GM18873 (cell line): ENCODE measurements around the gene NXPH2.
A peak's percentile ranks its signal among the peaks of the same experiment; 100 is the strongest.

Source experiments
- ATAC-seq: cut with Tn5 transposase; IDR thresholded peaks from one replicate; pipeline ENCODE4 v1.9.1; 2021; ENCODE audit warnings: mild to moderate bottlenecking, moderate library complexity, moderate number of reproducible peaks; ENCODE audit not compliant: unreplicated experiment, low FRiP score

NXPH2 gene

DNA sequence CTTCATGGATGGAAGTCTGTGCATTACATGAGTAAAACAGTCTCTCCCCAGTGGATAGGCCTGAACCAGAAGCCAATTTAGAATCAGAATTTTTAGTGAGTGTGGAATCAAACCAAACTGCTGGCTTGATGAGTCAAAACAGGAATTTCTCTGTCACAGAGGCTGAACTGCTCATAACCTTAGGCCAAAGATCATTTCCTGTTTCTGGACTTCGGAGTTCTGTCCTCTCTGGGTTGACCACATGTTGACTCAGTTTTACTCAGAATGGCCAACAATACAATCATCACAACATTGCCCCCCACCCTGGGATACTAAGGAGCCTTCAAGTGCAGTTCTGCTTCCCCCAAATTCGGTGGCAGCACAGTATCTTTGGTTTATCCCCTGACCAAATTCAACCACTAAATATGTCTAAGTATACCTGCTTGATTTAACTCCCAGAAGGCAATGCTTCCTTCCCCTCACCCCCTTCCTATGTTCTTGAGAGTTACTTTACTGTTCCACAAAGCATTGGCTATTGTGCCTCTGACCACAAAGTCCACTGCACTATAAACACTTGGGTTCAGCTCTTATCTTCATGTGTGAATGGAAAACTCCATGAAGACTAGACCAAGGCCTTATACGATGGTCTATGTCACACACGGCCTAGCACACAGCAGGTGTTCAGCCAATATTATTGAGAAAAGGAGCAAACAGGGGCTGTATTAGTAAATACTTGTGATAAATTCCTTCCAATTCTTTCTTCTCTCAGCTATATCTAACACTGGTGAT, 67.8 kb downstream of the NXPH2 start:
- ATAC-seq, result peak; percentile 93

DNA sequence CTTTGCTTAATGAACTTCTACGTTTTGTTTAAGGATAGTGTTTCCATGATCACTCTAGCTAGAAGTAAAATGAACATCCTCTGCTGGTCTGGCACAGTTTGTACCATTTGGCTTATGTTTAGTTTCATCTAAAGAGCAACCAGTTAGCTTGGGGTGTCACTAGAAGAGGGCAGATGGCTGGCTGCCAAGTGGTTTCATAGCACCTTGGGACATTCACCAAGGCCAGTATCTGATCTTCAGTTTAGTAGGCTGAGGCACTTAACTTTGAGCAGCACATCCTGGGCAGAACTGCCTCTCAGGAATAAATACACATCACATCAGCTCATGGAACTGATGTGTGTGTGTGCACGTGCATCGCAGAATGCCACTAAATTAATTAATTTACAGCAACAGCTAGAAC, 68.4 kb downstream of the NXPH2 start:
- peak; percentile 27 for ATAC-seq

DNA sequence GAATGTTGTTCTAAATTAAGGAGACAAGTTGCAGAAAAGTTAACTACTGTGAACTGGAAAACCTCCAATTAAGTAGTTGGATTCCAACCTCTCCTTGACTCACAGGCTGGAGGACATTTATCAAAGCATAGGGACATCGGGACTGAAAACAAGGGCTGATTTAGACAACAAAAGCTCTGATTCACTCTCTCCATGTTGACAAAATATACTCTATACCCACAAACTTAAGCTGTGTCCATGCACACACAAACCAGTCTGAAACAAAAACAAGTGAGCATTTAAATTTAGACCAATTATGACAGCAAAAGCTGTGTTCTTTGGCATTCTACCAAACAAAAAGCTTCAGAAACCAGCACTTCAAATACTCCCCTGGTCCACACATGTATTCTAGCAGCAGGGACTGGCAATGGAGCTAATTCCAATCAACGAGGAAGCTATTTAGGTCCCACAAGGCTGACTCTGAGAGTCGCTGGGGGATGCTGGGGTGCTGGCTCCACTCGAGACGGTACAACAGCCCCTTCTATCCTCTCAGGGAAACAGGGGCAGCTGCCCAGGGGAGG, 71.4 kb downstream of the NXPH2 start:
- no peak for ATAC-seq

DNA sequence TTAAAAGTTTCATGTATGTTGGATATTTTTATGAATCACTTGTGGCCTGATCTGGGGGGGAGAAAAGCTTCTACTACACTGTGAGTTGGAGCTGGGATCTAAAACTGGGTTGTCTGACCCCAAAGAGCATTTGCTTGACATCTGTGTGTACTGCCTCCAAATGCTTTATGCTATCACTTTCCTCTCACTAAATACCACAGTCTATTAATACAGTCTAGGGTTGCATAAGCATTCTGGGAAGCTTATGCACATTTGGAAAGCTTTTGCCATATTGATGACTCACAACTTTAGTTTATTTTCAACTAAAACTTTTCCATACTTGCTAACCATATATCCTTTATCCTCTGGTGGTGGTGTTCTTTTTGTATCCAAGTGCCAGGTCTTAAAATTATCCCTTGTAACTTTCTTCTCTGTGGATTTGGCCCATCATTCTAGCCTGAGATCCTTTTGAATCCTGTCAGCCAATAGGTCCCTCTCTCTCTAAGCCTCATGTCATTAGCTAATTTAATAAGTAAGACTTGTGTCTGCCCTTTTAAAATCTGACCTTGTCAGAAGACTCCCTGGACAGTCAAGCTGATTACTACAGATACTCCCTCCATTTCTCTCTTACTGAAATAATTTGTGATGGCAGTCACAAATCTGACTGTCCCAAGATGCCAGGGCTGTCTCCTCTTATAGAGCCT, 72.7 kb downstream of the NXPH2 start:
- ATAC-seq, result no peak

DNA sequence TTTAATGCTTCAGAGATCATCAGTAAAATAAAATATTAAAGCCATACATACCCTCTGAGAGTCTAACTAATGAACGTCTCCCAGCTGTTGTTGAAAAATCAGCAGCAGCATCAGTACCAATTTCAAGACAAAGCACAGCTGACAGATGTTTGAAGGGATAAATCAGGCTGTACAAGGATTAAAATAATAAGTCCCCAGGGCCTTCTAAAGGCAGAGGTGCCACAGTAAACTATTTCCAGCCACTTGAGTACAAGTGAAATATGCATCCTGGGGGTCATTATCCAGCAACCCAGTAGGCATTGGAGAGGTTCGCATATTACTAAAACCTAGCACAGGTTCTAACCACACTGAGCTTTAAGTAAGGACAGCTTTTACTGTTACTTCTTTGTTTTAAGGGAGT, 76.9 kb downstream of the NXPH2 start:
- ATAC-seq, result no peak

DNA sequence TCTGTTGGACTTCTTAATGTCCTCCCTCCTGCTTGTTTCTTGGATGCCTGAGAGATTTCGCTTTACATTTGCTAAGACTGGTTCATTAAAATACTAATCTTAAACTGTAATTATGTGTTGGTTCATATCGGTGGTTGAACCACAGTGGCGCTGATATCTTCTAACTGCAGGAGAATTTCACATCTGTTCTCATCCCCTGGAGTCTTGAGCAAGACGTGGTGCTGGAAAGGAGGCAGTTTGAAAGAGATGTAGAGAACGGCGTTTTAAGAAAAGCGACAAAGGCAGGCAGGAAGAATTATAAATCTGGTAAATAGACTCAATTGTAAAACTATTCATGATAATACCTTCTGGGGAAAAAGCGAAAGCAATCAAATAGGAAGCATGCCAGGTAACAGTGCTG, 79.5 kb downstream of the NXPH2 start:
- no peak for ATAC-seq

DNA sequence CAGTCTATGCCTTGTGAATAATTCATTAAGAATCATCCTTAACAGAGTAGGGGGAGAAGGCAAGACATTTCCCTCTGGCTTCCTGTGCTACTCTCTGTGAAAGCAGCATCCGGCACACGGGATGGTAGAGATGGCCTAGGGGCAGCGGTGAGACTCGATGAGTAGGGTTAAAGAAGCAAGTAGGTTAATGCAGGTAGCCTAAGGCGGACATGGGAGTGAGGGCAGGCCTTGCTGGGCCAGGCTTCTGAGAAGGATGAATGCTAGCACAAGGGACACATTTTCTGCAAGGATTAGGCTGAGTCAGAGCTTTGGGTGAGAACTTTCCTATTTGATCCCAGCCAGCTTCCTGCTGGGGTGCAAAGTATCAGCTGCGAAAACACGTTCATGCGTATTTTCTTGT, 80.8 kb downstream of the NXPH2 start:
- ATAC-seq, result no peak

DNA sequence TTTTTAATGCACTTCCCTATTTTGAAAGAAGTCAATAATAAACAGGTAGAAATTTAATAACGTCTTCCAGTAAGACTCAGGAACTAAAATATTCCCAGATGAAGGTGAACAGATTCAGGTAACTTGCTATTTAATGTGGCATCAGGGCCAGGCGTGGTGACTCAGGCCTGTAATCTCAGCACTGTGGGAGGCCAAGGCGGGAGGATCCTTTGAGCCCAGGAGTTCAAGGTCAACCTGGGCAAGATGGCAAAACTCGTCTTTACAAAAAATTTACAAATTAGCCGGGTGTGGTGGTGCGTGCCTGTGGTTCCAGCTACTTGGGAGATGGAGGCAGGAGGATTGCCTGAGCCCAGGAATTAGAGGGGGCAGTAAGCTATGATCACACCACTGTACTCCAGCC, 81.8 kb downstream of the NXPH2 start:
- no peak for ATAC-seq

DNA sequence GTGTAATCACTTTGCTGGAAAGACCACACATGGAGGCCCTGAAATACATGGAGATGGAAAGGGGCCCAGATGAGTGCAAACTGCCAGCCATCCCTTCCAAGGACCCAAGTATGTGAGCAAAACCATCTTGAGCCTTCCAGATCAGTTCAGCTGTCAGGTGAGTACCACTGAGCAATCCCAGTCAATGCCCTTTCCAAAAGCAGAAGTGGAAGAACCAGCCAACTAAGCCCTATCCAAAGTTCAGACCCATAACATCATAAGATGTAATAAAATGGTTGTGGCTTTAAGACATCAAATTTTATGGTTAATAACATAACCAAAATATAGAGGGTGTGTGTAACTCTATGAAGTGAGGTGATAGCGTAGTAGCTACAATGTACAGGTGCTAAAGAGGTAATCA, 88.5 kb downstream of the NXPH2 start:
- ATAC-seq, result no peak

DNA sequence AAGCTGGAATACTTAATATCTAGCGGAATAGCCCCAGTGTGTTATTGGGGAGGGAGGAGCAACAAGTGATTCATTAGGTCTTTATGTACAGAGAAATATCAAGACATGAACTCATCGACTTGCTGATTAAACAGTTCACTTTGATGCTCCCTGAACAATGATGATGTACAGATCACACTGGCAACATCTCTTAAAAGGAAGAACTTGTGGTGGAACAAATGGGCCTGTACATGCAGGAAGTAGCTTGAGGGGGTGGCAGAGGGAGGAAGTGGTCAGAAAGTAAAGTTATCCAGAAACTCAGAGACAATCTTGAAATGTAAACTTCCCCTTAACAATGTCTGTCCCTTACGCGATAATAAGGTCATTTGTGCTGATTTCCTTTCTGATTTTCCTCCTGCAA, 90.5 kb downstream of the NXPH2 start:
- ATAC-seq, result no peak

DNA sequence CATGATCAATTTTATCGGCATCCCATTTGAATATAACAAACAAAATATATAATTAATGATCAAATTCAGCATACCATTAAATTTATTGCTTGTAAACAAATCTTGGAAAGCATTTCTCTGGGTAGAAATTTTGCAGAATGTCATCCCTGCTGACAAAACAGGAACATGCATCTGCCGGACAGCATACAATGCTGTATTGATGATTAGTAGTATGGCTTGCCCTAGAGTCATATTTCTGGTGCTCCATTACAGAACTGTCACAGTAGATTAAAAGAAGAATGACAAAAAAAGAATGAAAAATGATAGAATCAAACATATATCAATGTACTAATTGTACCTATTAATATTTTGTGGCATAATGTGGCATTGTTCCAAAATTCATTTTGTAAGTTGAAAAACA, 98.0 kb downstream of the NXPH2 start:
- no peak for ATAC-seq

DNA sequence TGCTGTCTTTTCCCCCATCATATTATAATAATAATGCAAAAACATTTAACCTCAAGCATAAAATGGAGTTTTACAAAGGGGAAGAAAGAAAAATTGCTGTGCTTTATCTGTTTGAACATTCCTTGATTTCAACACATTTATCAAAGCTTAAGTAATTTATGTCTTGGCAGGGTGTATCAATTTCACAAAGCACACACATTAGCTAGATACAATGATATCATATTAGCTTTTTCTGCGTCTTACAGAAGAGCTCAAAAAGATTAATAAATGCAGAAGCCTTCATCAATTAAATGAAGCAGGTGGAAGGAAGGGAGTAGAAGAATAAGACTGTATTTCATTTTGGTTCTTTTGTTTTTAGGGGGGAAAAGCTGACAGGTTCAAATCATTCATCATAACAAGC, 103.0 kb downstream of the NXPH2 start:
- no peak for ATAC-seq

DNA sequence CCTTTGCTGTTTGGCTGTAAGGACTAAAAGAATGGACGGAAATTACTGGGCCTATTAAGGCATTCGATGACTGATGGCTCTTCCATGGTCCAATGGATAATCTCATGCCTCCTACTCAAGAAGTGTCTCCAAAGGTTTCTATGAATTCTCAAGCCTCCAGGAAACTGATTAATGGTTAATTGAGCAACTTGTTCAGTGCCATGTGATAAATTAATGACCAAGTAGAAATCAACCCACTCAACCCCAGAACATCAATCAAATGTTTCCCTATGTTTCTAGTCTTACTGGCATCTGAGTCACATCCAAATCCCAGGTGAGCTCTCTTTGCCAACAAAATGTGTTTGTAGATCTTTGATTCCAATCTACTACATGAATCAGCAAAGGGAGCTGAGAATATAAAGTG, 103.6 kb downstream of the NXPH2 start:
- no peak for ATAC-seq

DNA sequence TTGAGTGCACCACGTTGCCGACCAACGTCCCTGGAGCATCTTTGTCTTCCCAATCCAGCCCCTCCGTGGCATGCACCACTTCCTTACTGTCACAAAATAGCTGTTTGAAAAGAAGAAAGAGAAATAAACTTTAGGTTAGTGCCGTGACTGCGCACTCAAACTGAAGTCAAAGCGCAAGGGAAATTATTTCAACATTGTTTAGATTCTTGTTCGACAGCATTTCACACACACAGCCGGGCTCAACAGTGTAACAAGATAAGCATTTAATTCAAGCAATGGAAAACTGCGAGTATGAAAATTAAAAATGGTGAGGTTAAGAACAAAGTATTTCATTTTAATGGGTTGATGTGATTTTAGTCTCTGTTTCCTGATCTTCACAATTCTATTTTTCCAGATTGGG, 108.6 kb downstream of the NXPH2 start:
- ATAC-seq, result no peak

DNA sequence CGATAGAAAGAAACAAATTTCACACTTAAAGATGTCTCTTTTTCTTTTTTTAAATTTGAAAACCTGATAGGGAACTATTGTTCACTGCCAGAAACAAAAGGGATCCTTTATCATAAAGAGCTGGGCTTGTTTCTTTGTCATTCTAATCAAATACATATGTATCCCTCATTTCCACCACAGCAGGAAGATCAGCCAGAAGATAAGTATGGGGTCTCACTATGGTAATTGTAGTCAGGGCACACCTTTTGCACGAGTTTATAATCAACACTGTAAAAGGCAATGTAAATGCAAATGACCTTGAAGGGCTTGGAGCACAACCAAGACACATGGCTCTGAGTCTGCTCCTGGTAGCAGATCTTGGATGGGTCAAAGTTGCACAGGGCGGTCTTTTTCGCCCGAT, 109.5 kb downstream of the NXPH2 start:
- no peak for ATAC-seq

DNA sequence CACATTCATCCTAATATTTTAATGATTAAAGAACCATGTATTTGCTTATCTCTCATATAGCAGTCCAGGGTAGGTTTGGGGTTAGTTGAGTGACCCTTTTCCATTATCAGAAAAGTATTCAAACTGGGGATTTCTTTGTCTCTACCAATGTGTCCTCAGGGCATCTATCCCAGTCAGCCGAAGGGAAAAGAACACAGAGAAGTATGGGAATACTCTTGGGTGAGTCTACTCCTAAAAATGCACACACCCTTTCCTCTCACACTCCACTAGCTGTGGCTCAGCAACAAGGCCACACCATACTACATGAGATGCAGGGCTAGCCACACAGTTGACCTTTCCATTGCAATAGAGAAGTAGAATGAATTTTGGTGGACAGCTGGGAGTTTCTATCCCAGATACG, 114.3 kb downstream of the NXPH2 start:
- ATAC-seq, result no peak

DNA sequence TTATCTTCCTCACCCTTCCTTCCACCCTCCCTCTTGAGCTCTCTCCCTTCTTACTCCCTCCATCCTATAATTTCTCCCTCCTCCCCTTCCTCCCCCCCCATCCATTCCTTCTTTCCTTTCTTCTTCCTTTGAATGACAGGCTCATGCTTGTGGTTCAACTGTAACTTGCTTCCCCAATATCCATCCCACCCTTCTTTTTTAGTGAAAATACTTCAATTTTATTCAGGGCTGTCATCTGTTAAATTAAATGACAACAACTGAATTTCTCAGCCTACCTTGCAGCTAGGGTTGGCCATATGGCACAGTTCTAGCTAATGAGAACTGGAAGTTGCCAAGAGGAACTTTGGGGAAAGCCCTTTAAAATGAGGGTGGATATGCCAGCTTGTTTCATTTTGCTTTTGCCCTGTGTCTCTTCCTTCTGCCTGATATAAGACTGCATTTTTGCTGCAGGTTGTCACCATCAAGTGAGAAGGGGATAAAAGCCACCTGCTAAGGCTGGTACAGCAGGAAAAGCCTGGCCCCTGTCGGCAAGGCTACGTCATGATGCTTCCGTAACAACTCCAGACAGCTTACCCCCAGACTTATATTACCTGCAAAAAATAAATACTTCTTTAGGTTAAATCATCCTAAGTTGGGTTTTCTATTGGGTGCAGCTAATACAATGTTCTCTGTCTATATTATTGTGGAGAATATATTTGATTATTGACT, 121.8 kb downstream of the NXPH2 start:
- no peak for ATAC-seq

DNA sequence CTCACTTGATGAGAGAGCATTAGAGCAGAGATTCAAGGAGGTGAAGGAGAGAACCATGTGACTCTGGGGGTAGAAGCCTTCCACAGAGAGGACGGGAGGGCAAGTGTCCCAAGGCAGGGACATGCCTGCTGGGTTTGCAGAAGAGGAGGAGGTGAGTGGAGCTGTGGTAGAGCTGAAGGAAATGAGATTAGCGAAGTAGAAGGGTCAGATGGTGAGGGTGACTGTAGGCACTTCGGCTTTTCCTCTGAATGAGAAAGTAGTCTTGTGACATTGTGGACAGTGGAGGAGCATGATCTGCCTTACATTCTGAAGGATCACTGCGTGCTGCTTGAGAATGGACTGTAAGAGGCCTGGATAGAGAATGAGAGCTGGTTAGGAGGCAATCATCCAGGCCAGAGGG, 126.0 kb downstream of the NXPH2 start:
- no peak for ATAC-seq

DNA sequence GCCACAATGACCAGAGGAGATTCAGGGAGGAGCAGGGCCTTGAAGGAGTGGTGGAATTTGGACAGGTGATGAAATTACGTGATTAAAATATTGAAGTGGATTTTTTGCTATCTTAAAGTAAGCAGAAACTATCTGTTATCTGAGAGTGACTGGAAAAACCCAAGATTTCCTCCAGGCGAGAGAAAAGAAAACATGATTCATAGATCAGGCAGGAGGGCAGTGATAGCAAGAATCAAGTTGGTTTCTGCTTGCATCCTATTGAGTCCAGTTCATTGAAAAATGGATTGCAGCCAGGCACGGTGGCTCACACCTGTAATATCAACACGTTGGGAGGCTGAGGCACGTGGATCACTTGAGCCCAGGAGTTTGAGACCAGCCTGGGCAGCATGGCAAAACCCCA, 127.8 kb downstream of the NXPH2 start:
- ATAC-seq, result no peak

DNA sequence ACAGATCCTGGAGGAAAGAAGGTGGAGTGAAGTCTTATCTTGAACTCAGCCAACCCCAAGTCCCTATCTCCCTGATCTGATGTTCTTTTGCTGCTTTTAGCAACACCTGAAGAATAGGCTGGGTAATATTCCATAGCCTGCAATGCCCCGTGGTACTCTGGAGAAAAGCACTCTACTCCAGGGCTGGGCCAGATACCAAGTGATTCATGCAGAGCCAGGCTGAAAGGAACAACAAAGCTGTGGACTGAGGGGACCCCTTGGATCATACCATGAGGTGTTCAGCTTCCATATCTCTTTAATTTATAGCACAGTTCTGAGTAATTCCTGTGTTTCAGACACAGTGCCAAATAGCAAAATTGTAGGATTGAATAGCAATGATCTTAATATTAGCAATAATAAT, 130.6 kb downstream of the NXPH2 start:
- ATAC-seq, result no peak

DNA sequence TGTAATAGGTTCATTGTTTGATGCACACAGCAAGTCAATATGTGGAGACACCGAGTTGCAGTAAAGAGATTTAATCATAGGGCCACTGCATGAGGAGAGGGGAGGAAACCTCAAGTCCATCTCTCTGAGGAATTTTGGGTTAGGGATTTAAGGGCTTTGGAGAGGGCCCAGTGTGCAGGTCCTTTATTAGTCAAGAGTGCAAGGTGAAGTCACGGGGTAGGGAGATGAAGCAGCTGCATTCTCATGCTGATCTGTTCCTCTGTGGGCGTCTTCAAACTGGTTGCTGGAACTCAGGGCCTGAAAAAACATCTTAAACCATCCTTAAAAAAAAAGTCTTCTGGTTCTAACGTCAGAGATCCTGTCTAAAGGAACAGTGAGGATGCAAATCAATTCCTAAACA, 131.6 kb downstream of the NXPH2 start:
- ATAC-seq, result no peak
